Sigmoid colon (tissue), 7 donors: ENCODE results near the gene DLL3. TPM values are rescaled to one million over a fixed set of nuclear protein-coding genes. Genes with fewer than 3 reads are reported as not detected.
A peak's percentile ranks its signal among the peaks of the same experiment; 100 is the strongest.
"Not testable (repeated sequence)": the region's sequence is repeated elsewhere in the genome, so short reads cannot be mapped to it uniquely, and the experiment has no call there.

ENCODE experiments used
- DNase-seq: peaks from one replicate; pipeline ENCODE4 v3.0.0-alpha.2; 2019
- H3K27ac ChIP-seq, 4 donors: fragments of 200-600 bp; sonication (generic); one replicate each; pipeline ENCODE4 v1.5.1; 2016 to 2019; ENCODE audit warnings: mild to moderate bottlenecking in 1 of 4
- H3K27me3 ChIP-seq, 3 donors: fragments of 200-600 bp; sonication (generic); one replicate each; pipeline ENCODE4 v1.5.1; 2019; ENCODE audit warnings: mild to moderate bottlenecking in 1 of 3
- H3K36me3 ChIP-seq, 4 donors: fragments of 200-600 bp; sonication (generic); one replicate each; pipeline ENCODE4 v1.5.1; 2016 to 2019
- H3K4me1 ChIP-seq, 4 donors: fragments of 200-600 bp; sonication (generic); one replicate each; pipeline ENCODE4 v1.5.1; 2017 to 2019
- H3K4me3 ChIP-seq, 4 donors: fragments of 200-600 bp; sonication (generic); one replicate each; pipeline ENCODE4 v1.5.1; 2017 to 2019; ENCODE audit warnings: mild to moderate bottlenecking in 2 of 4, moderate library complexity in 1 of 4
- H3K9me3 ChIP-seq, 4 donors: fragments of 200-600 bp in 3 of 4; sonication (generic) in 3 of 4; one replicate each; pipeline versions ENCODE4 v1.5.1 to v1.6.1; 2013 to 2019
- EP300 ChIP-seq, 4 donors: sonication (generic); formaldehyde crosslinking; IDR thresholded peaks; one replicate each; pipeline ENCODE4 v1.6.1; 2017; ENCODE audit warnings: antibody characterized with exemption in 4 of 4
- POLR2A ChIP-seq, 2 donors: fragments of 450-650 bp; IDR thresholded peaks; one replicate each; pipeline ENCODE4 v1.6.1; 2016; ENCODE audit warnings: antibody characterized with exemption in 2 of 2, mild to moderate bottlenecking in 2 of 2, moderate library complexity in 2 of 2
- POLR2AphosphoS5 ChIP-seq, 4 donors: sonication (generic); formaldehyde crosslinking; IDR thresholded peaks; one replicate each; pipeline ENCODE4 v1.6.1; 2017; ENCODE audit warnings: antibody characterized with exemption in 4 of 4
- WGBS, 2 donors: extraction: QIAGEN DNeasy Blood & Tissue Kit; methylation state at CpG; one replicate each; pipeline ENCODE4 v1.1.7; 2013; 5-methylcytosine and 5-hydroxymethylcytosine counted together
- intact Hi-C: fragments of 100-400 bp; cut with DNase I; formaldehyde crosslinking; loops from one replicate; pipeline ENCODE4 v1.15.1; 2023
- polyA plus RNA-seq, 3 donors: library from polyadenylated mRNA; stranded (reverse); fragments of 200-250 nt; gene quantifications; one replicate each; pipeline ENCODE4 v1.2.3, GENCODE V29; 2013
- total RNA-seq, 4 donors: library from RNA; depleted of rRNA; stranded (reverse); fragments of >200 nt; gene quantifications; one replicate each; pipeline ENCODE4 v1.1.0, GENCODE V29; 2016
- TF ChIP-seq, protein P1 (sequence below), 4 experiments: fragments of 450-650 bp in 3 of 4; fragments of 200-600 bp in 1 of 4; IDR thresholded peaks; one replicate each; pipeline ENCODE4 v1.5.1; 2016 to 2019; ENCODE audit warnings: antibody characterized with exemption in 4 of 4, mild to moderate bottlenecking in 3 of 4, moderate library complexity in 2 of 4
- donor health status: healthy with polysubstance abuse.
- donor health status: Bipolar disorder and iron deficiency.
- donor health status: healthy.

The DLL3 gene
- total and polyA plus RNA-seq, 7 donors: 0.17 to 0.36 TPM; not detected in 5

DNA sequence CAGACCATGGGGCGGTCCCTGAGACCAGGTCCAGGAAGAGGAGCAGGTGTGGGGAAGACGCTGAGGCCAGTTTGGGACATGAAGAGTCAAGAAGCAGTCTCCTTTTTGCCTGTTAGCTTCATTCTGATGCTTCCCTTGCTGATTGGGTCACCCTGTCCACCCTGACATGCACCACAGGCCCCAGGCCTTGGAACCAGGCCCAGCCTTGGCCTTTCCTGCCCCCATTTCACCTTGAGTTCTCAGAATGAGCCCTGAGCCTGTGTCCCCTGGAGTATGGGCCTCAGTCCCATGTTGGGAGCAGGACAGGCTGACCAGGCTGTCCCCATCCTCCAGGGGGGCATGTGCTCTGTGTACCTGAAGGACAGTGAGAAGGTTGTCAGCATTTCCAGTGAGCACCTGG, 23.0 kb upstream of the DLL3 start:
- peaks cover 0 to 9% (median 7%) of the 10 kb centered on the region in 4 donors for H3K4me1 ChIP-seq
- no peaks in the 10 kb centered on the region for H3K27me3 ChIP-seq
- intact Hi-C loops: no loop called here
- 96% methylated on average over 2 of the region's 2 CpGs for WGBS, 2 donors
- H3K27ac ChIP-seq: no peak overlapping the region
- H3K4me3 ChIP-seq: no peak overlapping the region
- H3K36me3 ChIP-seq: peaks cover 41 to 59% (median 50%) of the 10 kb centered on the region in 4 donors
- H3K9me3 ChIP-seq: no peaks in the 10 kb centered on the region
- TF ChIP-seq EP300 (IDR thresholded peaks at IDR 0.05) (no peak), POLR2AphosphoS5 (IDR thresholded peaks at IDR 0.05) (no peak), POLR2A (IDR thresholded peaks at IDR 0.05) (no peak)
- TF ChIP-seq, protein P1, sequence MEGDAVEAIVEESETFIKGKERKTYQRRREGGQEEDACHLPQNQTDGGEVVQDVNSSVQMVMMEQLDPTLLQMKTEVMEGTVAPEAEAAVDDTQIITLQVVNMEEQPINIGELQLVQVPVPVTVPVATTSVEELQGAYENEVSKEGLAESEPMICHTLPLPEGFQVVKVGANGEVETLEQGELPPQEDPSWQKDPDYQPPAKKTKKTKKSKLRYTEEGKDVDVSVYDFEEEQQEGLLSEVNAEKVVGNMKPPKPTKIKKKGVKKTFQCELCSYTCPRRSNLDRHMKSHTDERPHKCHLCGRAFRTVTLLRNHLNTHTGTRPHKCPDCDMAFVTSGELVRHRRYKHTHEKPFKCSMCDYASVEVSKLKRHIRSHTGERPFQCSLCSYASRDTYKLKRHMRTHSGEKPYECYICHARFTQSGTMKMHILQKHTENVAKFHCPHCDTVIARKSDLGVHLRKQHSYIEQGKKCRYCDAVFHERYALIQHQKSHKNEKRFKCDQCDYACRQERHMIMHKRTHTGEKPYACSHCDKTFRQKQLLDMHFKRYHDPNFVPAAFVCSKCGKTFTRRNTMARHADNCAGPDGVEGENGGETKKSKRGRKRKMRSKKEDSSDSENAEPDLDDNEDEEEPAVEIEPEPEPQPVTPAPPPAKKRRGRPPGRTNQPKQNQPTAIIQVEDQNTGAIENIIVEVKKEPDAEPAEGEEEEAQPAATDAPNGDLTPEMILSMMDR (IDR thresholded peaks at IDR 0.05): no peak
- no peak for DNase-seq

DNA sequence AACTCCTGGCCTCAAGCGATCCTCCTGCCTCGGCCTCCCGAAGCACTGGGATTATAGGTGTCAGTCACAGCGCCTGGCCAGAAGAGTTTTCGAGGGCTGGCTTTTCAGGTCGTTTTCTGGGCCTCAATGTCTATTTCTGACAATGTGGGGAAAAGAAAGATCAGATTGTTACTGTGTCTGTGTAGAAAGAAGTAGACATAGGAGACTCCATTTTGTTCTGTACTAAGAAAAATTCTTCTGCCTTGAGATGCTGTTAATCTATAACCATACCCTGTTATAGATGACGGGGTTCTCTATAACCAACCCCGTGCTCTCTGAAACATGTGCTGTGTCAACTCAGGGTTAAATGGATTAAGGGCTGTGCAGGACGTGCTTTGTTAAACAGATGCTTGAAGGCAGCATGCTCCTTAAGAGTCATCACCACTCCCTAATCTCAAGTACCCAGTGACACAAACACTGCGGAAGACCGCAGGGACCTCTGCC, 19.4 kb upstream of the DLL3 start:
- H3K27me3 ChIP-seq, H3K4me3 ChIP-seq, intact Hi-C loops, H3K9me3 ChIP-seq, DNase-seq: not testable (repeated sequence)
- WGBS, 2 donors: 84 to 86% methylated on average over 11 of the region's 11 CpGs
- Histone ChIP-seq H3K36me3 (peaks cover 6 to 32% (median 22%) of the 10 kb centered on the region in 4 donors), H3K4me1 (peaks cover 0 to 21% (median 19%) of the 10 kb centered on the region in 4 donors), H3K27ac (peak overlapping the region in 1 of 4 donors; percentile 83)

DNA sequence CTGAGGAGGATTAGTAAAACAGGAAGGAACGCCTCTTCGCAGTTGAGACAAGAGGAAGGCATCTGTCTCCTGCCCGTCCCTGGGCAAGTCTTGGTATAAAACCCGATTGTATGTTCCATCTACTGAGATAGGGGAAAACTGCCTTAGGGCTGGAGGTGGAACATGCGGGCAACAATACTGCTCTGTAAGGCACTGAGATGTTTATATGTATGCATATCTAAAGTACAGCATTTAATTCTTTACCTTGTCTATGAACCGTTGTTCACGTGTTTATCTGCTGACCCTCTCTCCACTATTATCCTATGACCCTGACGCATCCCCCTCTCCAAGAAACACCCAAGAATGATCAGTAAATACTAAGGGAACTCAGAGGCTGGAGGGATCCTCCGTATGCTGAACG, 18.8 kb upstream of the DLL3 start:
- Histone ChIP-seq H3K27ac (peak overlapping the region; percentile 81 to 86 (median 84)), H3K4me1 (peaks cover 0 to 21% (median 19%) of the 10 kb centered on the region in 4 donors), H3K4me3 (peak overlapping the region; percentile 81 to 96 (median 93)), H3K36me3 (peaks cover under 1 to 31% (median 17%) of the 10 kb centered on the region in 4 donors), H3K9me3 (no peaks in the 10 kb centered on the region), H3K27me3 (no peaks in the 10 kb centered on the region)
- TF ChIP-seq, protein P1 (IDR thresholded peaks at IDR 0.05): no peak
- TF ChIP-seq EP300 (IDR thresholded peaks at IDR 0.05): no peak
- TF ChIP-seq POLR2A (IDR thresholded peaks at IDR 0.05): no peak
- no peak for TF ChIP-seq POLR2AphosphoS5 (IDR thresholded peaks at IDR 0.05)
- intact Hi-C loops: loop anchor here (2.0 to 5.0 kb wide), 3 partner anchors 35 to 88 kb away; partner anchors contain the start of genes EID2B, MED29, PAF1 and SUPT5H
- no peak for DNase-seq
- WGBS, 2 donors: 53 to 69% methylated on average over 10 of the region's 10 CpGs

DNA sequence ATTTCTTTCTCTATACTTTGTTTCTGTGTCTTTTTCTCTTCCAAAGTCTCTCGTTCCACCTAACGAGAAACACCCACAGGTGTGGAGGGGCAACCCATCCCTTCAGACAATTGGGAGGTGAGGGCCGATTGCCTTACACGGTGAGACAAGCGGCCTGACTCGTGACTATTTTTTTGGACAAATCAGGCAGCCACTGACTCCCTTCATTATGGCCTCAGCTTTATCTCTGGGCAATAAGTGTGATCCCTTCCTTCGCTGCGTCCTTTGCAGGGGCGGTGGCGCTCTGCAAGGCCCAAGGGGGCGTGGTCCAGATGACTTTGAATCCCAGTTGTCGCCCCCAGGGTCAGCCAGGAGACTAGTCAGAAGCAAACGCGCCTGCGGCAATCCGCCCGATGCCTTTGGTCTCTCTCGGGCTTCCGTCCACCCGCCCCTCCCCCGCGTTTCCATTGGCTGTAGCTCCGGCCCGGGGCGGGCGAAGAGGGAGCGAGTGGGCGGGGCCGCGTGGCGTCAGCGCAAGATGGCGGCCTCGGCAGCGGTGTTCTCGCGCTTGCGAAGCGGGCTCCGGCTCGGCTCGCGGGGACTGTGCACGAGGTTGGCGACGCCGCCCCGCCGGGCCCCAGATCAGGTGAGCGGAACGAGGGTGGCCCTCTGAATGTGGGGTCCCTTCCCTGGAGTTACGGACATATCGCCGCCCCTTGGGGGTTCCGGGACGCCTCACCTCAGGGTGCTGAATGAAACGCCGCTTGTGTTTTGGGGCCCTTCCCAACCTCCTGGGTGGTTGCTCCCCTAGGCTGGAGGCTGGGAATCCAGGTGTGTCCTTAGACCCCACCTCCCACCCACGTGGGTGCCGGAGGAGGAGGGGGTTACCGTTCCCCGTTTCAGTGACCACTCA, 18.2 kb upstream of the DLL3 start, which contains the start of gene TIMM50:
TSS of gene TIMM50 (plus strand) at position 502 of the 892 bp plus-strand sequence. CDS start at position 518, 16 bp downstream.
- peak; percentile 97 for DNase-seq
- intact Hi-C loops: loop anchor here (2.0 to 5.0 kb wide), 3 partner anchors 36 to 88 kb away; partner anchors contain the start of genes EID2B, MED29, PAF1 and SUPT5H
- Histone ChIP-seq H3K4me3 (peak within 1 kb of the TSS; percentile 81 to 96 (median 93)), H3K9me3 (no peaks in the 10 kb centered on the region), H3K27me3 (no peaks in the 10 kb centered on the region), H3K4me1 (peaks cover 0 to 21% (median 19%) of the 10 kb centered on the region in 4 donors), H3K27ac (peak within 1 kb of the TSS; percentile 81 to 86 (median 84)), H3K36me3 (peaks cover 0 to 35% (median 19%) of the 10 kb centered on the region in 4 donors)
- TF ChIP-seq EP300 (IDR thresholded peaks at IDR 0.05): no peak
- peak; percentile 82 to 89 (median 83) for TF ChIP-seq POLR2AphosphoS5 (IDR thresholded peaks at IDR 0.05)
- peak; percentile 41 to 43 for TF ChIP-seq POLR2A (IDR thresholded peaks at IDR 0.05)
- TF ChIP-seq, protein P1 (IDR thresholded peaks at IDR 0.05): no peak
- 1% methylated on average over 62 of the region's 62 CpGs for WGBS, 2 donors

DNA sequence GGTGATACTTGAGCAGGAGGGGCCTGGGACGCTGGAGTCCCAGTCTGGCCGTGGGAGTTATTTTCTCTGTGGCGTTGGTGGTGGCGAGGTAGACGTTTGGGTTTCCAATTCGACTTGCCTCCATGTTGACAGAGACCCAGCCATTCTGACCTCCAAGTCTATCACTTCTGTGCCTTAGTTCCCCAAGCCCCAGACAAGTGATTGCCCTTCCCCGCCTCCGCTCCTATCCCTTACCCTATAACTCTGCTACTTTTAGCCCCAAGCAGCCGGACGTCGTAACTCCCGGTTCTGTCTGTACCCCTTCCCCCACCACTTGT, 17.6 kb upstream of the DLL3 start:
- Histone ChIP-seq H3K9me3 (no peaks in the 10 kb centered on the region), H3K27me3 (no peaks in the 10 kb centered on the region), H3K4me3 (peak overlapping the region; percentile 81 to 96 (median 93)), H3K4me1 (peaks cover 0 to 21% (median 19%) of the 10 kb centered on the region in 4 donors), H3K27ac (peak overlapping the region; percentile 81 to 86 (median 84)), H3K36me3 (peaks cover 0 to 35% (median 21%) of the 10 kb centered on the region in 4 donors)
- no peak for DNase-seq
- WGBS, 2 donors: 0 to 1% methylated on average over 12 of the region's 12 CpGs
- TF ChIP-seq, protein P1 (IDR thresholded peaks at IDR 0.05): no peak
- no peak for TF ChIP-seq POLR2A (IDR thresholded peaks at IDR 0.05)
- TF ChIP-seq EP300 (IDR thresholded peaks at IDR 0.05): no peak
- no peak for TF ChIP-seq POLR2AphosphoS5 (IDR thresholded peaks at IDR 0.05)
- intact Hi-C loops: loop anchor here (2.0 to 5.0 kb wide), 3 partner anchors 36 to 89 kb away; partner anchors contain the start of genes EID2B, MED29, PAF1 and SUPT5H
